HEK293 (cell line): ENCODE results near the gene VASH2.

Source experiments
- ZBTB17 ChIP-seq: fragments of 450-650 bp; formaldehyde crosslinking; IDR thresholded peaks from 2 replicates; pipeline ENCODE4 v1.5.1; 2016; ENCODE audit warnings: missing biosample characterization, missing genetic modification characterization
- ZNF792 ChIP-seq: fragments of 450-650 bp; formaldehyde crosslinking; IDR thresholded peaks from 2 replicates; pipeline ENCODE4 v1.5.1; 2016; ENCODE audit warnings: missing biosample characterization, missing genetic modification characterization
- TF ChIP-seq, protein P1 (sequence below): fragments of 450-650 bp; formaldehyde crosslinking; IDR thresholded peaks from 2 replicates; pipeline ENCODE4 v1.5.1; 2016; ENCODE audit warnings: missing biosample characterization, missing genetic modification characterization

DNA sequence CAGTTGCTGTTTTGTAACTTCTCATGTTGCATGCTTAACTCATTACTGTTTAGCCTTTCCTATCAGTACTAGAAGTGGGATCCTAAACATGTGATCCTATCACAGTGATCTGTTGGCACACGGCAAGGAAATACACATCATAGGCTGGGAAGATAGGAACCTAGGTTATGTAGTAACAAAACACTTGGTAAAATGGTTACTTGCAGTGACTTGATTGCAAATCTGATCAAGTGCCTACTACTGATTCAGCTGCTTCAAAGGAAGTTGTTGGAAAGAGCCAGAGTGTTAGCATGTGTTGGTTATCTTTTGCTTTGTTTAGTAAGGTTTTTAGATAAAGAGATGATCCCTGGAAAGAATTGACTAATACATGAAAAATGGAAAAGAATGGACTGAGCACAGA, 8.9 kb upstream of the VASH2 start:
- TF ChIP-seq, protein P1, sequence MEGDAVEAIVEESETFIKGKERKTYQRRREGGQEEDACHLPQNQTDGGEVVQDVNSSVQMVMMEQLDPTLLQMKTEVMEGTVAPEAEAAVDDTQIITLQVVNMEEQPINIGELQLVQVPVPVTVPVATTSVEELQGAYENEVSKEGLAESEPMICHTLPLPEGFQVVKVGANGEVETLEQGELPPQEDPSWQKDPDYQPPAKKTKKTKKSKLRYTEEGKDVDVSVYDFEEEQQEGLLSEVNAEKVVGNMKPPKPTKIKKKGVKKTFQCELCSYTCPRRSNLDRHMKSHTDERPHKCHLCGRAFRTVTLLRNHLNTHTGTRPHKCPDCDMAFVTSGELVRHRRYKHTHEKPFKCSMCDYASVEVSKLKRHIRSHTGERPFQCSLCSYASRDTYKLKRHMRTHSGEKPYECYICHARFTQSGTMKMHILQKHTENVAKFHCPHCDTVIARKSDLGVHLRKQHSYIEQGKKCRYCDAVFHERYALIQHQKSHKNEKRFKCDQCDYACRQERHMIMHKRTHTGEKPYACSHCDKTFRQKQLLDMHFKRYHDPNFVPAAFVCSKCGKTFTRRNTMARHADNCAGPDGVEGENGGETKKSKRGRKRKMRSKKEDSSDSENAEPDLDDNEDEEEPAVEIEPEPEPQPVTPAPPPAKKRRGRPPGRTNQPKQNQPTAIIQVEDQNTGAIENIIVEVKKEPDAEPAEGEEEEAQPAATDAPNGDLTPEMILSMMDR (tag by site-specific recombination), result no peak
- TF ChIP-seq ZBTB17 (tag by site-specific recombination), result no peak
- TF ChIP-seq ZNF792 (tag by site-specific recombination), result no peak
